Measurements from ENCODE around the gene FXYD6. TPM values are rescaled to one million over a fixed set of nuclear protein-coding genes. Genes with fewer than 3 reads are reported as not detected.

FXYD6 gene
- total RNA-seq, 1 experiment from 2014 or later, result 12.2 TPM

DNA sequence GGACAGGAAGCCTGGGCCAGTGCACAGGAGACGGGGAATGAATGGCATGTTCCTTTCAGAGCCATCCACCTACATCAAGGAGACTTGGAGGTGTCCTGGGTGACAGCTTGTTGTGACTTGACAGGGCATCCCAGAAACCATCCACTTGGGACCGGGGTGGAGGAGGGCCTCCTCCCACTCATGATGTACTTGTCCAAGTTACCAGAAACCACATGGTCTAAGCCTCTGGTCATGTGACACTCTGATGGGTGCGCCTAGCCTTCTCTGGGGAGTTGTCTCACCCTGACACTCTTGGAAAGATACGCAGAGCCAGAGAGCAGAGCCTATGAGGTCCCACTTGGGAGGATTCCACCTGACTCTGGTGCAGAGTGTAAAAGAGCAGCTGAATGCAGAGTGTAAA is 21.6 kb upstream of the FXYD6 start:
- no peak overlapping the region for H3K4me3 ChIP-seq (ENCODE audit: low read depth, low read length, poor library complexity, severe bottlenecking)
- H3K36me3 ChIP-seq (ENCODE audit: insufficient read depth, low read length, poor library complexity, severe bottlenecking), result no peaks in the 10 kb centered on the region
- ChIA-PET CTCF (no interaction called here), POLR2A (ENCODE audit: low non-redundant PET) (no interaction called here)
- H3K27me3 ChIP-seq (replicated peaks; ENCODE audit: insufficient read depth, low read depth, low read length, poor library complexity), result peaks cover 5% of the 10 kb centered on the region
- TF ChIP-seq, protein P1, sequence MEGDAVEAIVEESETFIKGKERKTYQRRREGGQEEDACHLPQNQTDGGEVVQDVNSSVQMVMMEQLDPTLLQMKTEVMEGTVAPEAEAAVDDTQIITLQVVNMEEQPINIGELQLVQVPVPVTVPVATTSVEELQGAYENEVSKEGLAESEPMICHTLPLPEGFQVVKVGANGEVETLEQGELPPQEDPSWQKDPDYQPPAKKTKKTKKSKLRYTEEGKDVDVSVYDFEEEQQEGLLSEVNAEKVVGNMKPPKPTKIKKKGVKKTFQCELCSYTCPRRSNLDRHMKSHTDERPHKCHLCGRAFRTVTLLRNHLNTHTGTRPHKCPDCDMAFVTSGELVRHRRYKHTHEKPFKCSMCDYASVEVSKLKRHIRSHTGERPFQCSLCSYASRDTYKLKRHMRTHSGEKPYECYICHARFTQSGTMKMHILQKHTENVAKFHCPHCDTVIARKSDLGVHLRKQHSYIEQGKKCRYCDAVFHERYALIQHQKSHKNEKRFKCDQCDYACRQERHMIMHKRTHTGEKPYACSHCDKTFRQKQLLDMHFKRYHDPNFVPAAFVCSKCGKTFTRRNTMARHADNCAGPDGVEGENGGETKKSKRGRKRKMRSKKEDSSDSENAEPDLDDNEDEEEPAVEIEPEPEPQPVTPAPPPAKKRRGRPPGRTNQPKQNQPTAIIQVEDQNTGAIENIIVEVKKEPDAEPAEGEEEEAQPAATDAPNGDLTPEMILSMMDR (conservative IDR thresholded peaks at IDR 0.05; ENCODE audit: low read depth, low read length), result no peak
- TF ChIP-seq EZH2 (IDR thresholded peaks at IDR 0.05; ENCODE audit: borderline replicate concordance, low read depth, low read length, poor library complexity, severe bottlenecking), result no peak
- no peaks in the 10 kb centered on the region for H3K9me3 ChIP-seq (ENCODE audit: low read depth, low read length, poor library complexity, severe bottlenecking)
- H3K27ac ChIP-seq (ENCODE audit: low read depth, low read length, poor library complexity, severe bottlenecking), result no peak overlapping the region
- no peaks in the 10 kb centered on the region for H3K4me1 ChIP-seq (ENCODE audit: insufficient read depth, low read length, poor library complexity, severe bottlenecking)
- DNase-seq (ENCODE audit: low spot score), result no peak
- intact Hi-C loops (cut with micrococcal nuclease; ENCODE audit: unreplicated experiment), result no loop called here
- no TSS peak for BruUV-seq (replicated peaks)

GRCh38 chr11:117892651-117893050 is 16.2 kb upstream of the FXYD6 start:
- TF ChIP-seq, protein P1 (conservative IDR thresholded peaks at IDR 0.05; ENCODE audit: low read depth, low read length), result no peak
- TF ChIP-seq EZH2 (IDR thresholded peaks at IDR 0.05; ENCODE audit: borderline replicate concordance, low read depth, low read length, poor library complexity, severe bottlenecking), result no peak
- ChIA-PET CTCF (no interaction called here), POLR2A (ENCODE audit: low non-redundant PET) (no interaction called here)

DNA sequence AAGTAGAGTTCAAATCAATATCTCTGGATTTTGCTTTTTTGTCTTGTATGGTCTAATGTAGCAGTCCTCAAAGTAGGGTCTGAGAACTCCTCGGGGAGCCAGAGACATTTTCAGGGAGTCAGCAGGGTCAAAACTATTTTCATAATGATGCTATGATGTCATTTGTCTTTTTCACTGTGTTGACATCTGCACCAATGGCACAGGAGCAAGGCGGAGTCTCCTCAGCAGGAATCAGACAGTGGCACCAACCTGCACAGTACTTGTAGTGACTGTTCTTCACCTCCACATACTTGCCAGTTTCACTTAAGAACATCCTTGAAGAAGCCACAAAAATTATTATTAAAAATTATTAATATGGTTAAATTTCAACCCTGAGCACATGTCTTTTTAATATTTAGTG is 14.9 kb upstream of the FXYD6 start:
- DNase-seq (ENCODE audit: low spot score), result no peak
- ChIA-PET POLR2A (ENCODE audit: low non-redundant PET) (no interaction called here), CTCF (interaction anchor here (0.9 kb wide), 1 partner anchor 55 kb away, joined by 3 read pairs; no protein-coding TSS in a partner anchor)
- TF ChIP-seq EZH2 (IDR thresholded peaks at IDR 0.05; ENCODE audit: borderline replicate concordance, low read depth, low read length, poor library complexity, severe bottlenecking), result no peak
- TF ChIP-seq, protein P1 (conservative IDR thresholded peaks at IDR 0.05; ENCODE audit: low read depth, low read length), result no peak
- Histone ChIP-seq H3K27ac (ENCODE audit: low read depth, low read length, poor library complexity, severe bottlenecking) (no peak overlapping the region), H3K36me3 (ENCODE audit: insufficient read depth, low read length, poor library complexity, severe bottlenecking) (no peaks in the 10 kb centered on the region), H3K4me3 (ENCODE audit: low read depth, low read length, poor library complexity, severe bottlenecking) (no peak overlapping the region), H3K9me3 (ENCODE audit: low read depth, low read length, poor library complexity, severe bottlenecking) (no peaks in the 10 kb centered on the region), H3K4me1 (ENCODE audit: insufficient read depth, low read length, poor library complexity, severe bottlenecking) (no peaks in the 10 kb centered on the region), H3K27me3 (replicated peaks; ENCODE audit: insufficient read depth, low read depth, low read length, poor library complexity) (peaks cover 5% of the 10 kb centered on the region)
- no TSS peak for BruUV-seq (replicated peaks)
- intact Hi-C loops (cut with micrococcal nuclease; ENCODE audit: unreplicated experiment), result no loop called here

More at GRCh38 chr11:117892651-117893050, 16.2 kb upstream of the FXYD6 start:
- DNase-seq (ENCODE audit: low spot score), result no peak
- Histone ChIP-seq H3K27me3 (replicated peaks; ENCODE audit: insufficient read depth, low read depth, low read length, poor library complexity) (peaks cover 5% of the 10 kb centered on the region), H3K27ac (ENCODE audit: low read depth, low read length, poor library complexity, severe bottlenecking) (no peak overlapping the region), H3K9me3 (ENCODE audit: low read depth, low read length, poor library complexity, severe bottlenecking) (no peaks in the 10 kb centered on the region), H3K4me3 (ENCODE audit: low read depth, low read length, poor library complexity, severe bottlenecking) (no peak overlapping the region), H3K4me1 (ENCODE audit: insufficient read depth, low read length, poor library complexity, severe bottlenecking) (no peaks in the 10 kb centered on the region), H3K36me3 (ENCODE audit: insufficient read depth, low read length, poor library complexity, severe bottlenecking) (no peaks in the 10 kb centered on the region)
- BruUV-seq (replicated peaks), result no TSS peak
- intact Hi-C loops (cut with micrococcal nuclease; ENCODE audit: unreplicated experiment), result no loop called here

All from A673 (cell line).